Stimulated activated CD4-positive, alpha-beta T cell treated with anti-CD3 and anti-CD28 coated beads, Interleukin-1b, Interleukin-23, amount 100 ng/mL, for 4 hours (primary cell): Measurements from ENCODE around the gene TRIM41.

Experiments used
- DNase-seq, 2 donors: peaks; one replicate each; pipeline ENCODE4 v3.0.0-alpha.2; 2020; ENCODE audit warnings: low read depth in 2 of 2

Gene TRIM41

DNA sequence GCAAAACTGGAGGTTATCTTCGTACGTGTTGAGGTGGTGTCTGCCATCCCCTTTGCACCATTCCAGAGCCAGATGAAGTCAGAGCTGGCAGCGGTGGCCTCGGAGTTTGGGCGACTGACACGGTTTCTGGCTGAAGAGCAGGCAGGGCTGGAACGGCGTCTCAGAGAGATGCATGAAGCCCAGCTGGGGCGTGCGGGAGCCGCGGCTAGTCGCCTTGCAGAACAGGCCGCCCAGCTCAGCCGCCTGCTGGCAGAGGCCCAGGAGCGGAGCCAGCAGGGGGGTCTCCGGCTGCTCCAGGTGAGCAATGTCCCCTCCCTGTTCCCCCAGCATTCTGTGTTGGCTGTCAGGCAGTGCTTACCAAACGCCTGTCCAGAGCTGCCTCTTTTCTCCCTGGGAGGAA, 9.5 kb downstream of the TRIM41 start:
- no peak for DNase-seq

DNA sequence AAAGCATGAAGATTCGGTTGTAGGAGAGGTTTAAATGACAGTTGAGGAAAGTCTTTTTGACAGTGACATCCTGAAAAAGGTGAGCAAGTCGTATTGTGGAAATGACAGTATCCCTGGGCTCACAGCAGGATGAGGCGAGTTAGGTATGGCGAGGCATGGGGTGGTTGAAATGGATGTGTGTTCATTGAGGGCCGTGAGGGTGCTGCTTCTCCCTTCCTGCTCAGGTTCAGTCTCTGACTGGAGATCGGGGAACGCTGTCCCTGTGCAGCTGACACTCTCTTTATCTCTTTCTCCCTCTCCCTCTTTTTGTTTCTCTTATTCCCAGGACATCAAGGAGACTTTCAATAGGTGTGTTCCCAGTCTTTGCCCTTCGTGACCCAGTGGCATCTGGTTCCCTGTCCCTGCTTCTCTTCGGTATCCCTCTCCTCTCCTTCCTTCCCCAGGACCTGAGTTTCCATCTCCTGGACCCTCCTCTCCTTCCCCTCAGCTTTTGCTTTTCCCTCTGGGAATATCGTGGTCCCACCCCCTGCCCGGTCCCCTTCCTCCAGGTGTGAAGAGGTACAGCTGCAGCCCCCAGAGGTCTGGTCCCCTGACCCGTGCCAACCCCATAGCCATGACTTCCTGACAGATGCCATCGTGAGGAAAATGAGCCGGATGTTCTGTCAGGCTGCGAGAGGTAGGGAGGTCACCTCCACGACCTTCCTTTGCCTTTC, 10.2 kb downstream of the TRIM41 start:
- DNase-seq = no peak

DNA sequence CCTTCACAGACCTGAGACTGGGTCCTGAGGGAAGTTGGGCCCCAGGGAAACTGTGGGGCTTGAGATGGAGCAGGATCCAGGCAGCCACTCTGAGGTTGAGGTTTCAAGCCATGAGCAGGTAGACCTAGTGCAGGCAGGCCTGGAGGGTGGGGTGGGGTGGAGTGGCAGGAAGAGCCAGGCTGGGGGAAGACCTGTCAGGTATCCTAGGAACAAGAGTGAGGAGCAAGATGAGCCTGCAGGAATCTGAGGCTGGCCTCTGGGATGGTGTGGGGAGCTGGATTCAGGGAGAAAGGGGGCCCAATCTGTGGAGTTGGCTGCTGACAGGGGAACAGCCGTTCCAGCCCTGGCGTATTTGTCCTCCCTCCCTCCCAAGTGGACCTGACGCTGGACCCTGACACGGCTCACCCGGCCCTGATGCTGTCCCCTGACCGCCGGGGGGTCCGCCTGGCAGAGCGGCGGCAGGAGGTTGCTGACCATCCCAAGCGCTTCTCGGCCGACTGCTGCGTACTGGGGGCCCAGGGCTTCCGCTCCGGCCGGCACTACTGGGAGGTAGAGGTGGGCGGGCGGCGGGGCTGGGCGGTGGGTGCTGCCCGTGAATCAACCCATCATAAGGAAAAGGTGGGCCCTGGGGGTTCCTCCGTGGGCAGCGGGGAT, 10.8 kb downstream of the TRIM41 start:
- no peak for DNase-seq

DNA sequence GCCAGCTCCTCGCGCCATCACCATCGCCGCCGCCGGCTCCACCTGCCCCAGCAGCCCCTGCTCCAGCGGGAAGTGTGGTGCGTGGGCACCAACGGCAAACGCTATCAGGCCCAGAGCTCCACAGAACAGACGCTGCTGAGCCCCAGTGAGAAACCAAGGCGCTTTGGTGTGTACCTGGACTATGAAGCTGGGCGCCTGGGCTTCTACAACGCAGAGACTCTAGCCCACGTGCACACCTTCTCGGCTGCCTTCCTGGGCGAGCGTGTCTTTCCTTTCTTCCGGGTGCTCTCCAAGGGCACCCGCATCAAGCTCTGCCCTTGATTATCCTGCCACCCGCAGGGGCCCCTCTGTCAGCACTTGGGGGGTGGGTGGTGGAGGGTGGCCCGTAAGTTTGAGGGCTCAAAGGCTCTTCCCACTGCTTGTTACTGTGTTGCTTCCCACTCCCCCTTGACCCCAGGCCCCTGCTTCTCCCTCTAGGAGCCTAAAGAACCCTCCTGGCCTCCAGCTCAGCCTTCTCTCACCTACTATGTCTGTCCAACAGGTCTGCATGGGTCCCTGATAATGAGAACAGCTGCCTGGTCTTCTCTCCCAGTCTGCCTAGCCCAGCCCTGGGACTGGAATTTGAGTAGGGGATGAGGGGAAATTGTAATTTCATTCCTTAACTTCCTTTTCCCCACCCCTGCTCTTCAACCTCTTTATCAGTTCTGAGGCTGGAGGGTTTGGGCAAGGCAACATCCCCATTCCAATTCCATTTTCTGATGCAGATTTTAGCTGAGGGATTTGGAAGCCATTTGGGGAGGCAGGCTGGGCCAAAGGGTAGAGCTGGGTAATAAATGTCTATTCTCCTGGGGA, 11.6 kb downstream of the TRIM41 start:
- DNase-seq = no peak

DNA sequence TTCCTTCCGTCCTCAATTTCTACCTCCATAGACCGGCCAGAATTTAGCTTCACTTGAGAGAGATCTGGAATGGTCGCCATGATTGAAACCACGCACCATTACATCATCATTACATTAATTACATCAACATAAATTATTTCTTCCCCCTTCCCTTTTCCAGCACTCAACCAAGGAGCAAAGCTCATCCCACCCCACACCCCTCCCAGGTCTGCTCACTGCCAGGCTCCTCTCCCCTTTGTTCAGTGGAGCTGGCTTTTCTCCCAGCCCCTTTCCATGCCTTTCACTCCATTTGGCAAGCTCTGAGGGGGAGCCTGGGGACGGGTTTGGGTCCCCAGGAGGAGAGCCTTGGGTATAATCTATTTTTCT, 12.2 kb downstream of the TRIM41 start:
- DNase-seq = no peak

DNA sequence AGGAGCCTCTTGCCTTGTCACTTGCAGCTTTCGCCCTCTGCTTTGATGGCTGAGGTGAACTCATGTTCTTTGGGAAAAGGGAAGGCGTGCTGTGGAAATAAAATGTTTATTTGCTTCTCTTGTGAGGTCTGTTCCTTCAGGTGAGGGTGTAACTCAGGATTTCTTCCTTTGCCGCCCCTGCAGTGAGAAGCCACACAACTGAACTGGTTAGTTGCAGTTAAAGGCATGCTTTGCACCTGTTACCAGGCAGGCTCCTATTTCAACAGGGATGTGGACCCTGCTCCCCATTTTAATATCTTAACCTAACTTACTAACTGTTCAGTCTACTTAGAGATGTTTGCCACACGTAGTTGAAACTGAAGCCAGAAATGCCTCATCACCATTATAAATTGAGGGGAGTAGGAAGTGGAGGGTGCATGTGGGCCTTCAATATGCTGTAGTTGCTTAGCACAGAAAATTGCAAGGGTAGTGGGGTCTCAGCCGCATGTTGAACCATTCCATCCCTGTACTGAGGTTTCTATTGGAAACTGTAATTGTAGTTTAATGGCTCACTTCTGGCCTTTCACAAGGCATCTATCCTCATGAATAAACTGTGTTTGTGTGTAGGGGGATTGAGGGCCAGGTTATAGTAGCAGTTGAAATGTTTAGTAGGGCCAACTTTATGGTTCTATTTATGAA, 12.7 kb downstream of the TRIM41 start:
- DNase-seq = no peak

DNA sequence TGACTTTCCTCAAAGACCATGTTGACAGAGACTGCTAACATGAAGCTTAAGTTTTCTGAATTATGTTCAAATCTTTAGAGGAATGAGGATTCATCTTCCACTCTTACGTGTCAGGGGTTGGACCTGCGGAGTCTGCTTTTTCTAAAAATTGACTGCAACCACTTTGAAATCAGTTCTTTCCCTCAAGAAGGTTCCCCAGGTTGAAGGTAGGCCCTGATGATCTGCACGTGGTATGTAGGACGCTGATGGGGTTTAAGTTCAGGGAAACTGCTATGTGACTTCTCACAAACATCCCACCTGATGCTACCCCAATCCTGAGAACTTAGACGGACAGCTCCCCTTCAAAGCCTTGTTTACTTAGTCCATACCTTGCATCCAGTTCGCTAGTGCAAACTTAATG, 13.4 kb downstream of the TRIM41 start:
- no peak for DNase-seq

DNA sequence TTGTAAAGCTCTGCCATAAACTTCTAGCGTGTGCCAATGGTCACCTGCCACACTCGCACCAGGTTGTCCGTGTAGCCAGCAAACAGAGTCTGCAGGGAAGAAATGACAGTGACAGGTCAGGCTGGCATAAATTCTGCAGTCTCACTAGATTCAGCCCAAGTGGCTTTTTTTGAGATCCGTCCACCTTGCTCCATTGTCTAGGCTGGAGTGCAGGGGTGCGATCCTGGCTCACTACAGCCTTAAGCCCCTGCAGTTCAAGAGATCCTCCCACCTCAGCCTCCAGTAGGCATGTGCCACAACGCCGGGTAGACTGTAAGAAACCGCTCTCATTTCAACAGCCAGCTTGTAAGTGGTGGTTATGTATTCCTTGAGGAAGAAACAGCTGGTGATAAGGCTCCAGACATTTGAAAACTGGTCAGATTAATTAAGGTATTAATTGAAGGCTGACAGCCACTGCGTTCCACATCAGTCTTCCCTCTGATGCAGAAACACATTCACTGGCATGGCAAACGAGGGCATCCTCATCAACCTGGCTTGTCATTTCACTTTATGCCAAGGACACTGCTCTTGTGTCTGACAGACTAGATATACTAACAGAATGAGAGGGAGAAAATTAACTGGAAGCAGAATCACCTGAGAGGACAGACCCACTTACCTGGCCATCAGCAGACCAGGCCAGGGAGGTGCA, 14.0 kb downstream of the TRIM41 start:
- DNase-seq = no peak

DNA sequence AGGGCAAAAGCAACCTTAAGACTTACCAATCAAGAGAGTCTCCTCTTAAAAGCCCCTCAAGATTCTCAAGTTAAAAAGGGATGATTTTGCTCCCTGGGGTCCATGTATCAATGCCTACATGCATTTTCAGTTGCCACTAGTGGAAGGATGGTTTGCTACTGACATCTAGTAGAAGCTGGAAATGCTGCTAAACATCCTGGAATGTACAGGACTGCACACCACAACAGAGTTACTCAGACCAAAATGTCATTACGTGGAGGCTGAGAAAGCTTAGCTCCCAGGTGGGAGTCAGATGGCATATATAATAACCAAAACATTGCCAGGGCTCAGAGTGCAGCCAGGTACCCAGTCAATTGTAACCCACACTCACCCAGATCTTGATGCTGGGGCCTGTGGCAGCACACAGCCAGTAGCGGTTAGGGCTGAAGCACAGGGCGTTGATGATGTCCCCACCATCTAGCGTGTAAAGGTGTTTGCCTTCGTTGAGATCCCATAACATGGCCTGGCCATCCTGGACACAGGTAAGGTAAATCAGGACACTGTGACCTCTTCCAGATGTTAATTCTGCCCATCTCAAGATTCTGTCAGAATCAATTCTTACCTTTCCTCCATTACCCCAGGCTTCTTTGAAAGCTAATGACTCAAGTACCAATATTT, 14.8 kb downstream of the TRIM41 start:
- DNase-seq = no peak

DNA sequence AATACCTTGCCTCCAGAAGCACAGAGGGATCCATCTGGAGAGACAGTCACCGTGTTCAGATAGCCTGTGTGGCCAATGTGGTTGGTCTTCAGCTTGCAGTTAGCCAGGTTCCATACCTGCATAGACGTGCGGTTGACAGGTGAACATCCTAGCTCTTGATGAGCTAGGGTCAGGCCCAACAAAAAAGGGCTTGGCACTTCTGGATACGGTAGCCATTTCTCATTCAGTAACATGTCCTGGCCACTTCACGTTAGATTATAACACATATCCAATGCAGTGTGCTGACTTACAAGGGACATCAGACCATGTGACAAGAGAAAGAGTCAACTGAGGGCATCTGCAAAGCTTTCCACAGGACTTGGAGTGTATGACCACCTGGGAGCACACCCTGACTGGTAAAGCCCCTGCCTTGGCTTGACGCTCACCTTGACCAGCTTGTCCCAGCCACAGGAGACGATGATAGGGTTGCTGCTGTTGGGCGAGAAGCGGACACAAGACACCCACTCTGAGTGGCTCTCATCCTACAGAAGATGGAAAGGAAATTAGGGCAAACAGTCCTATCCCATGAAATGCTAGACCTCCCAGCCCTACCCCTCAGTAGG, 16.1 kb downstream of the TRIM41 start:
- DNase-seq = no peak

DNA sequence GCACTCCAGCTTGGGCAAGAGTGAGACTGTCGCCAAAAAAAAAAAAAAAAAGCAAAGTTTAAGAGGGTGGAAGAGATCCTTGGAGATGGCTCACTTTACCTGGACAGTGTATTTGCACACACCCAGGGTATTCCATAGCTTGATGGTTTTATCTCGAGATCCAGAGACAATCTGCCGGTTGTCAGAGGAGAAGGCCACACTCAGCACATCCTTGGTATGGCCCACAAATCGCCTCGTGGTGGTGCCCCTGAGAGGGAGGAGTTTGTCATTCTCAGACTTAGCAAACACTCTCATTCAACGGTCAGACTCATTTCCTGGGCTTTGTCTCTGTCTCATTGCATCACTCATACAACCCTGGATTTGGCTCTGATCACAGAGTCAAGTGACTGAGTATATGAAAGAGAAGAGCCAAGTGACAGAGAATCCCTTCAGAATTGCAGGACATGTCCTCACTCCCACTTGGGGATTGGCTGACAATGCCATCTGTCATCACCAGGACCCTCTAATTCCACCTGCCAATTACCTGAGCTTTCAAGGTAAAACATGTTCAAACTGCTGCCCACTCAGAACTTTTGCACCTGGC, 18.4 kb downstream of the TRIM41 start:
- DNase-seq = peak in 1 of 2 donors; percentile 30

DNA sequence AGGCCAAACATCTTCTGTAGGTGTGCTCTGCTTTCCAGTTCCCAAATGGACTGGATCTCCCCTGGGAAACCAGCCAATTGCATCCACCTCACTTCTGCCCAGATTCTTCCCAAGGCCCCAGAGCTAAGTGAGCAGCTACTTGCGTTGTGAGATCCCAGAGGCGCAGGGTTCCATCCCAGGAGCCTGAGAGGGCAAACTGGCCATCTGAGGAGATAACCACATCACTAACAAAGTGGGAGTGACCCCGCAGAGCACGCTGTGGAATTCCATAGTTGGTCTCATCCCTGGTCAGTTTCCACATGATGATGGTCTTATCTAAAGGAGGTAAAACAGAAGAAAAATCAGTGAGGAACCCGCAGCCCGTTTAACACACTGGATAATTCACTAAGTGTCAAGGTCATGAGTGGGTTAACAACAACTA, 19.0 kb downstream of the TRIM41 start:
- DNase-seq = no peak

DNA sequence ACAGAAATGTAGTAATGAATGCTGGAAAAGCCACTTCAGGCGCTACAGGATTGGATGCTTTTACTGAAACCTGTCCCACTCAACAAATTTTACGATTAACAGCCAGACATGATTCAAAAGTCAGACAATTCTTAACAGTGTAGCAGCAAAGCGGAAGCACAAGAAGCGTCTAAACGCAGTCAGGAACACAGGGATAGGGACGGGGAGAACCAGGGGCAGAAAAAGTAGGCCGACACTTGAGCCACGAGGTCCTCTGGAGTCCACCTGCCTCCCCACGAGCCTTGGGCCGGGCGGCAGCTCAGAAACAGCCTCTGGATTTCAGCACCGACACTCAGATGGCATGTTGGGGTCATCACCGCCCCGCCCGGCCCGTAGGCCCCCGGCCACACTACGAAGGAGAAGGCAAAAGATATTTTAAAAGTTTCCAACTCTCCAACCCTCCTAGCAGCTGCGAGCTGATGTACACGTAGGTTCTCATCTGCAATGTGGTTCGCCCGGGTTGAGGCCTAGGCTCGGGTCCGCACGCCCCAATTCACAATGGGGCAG, 20.0 kb downstream of the TRIM41 start:
- no peak for DNase-seq

DNA sequence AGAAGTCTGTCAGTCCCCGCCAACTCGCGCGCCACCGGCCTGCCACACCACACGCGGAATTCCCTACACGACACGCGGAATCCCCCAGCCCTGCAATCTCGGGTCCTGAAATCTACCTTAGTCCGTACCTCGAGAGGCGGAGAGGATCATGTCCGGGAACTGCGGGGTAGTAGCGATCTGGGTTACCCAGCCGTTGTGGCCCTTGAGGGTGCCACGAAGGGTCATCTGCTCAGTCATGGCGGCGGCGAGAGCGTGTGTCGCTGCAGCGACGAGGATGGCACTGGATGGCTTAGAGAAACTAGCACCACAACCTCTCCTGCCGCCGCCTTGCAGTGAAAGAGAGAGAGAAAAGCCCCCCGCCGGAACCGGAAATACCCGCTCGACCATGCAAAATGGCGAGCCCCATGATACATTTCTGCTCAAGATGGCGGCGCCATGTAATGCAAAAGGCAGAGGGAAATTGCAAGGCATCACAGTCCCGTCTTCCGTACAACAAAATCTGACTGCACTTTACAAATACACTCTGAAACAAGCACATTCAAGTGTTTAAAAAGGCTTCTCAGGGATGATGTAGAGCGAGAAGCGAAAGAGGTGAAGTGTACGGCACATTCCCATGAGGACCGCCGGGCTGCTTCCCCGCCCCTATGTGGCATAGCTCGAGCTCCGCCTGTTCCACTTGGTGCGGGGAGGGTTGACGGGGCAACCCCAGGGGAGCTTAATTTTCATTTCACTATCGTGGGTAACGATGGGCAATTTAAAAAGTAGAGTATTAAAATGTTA, 20.7 kb downstream of the TRIM41 start, which contains the start of gene RACK1:
Gene RACK1, minus strand, starts transcription at position 343 of the 780 bp plus-strand sequence. Its CDS starts 106 bp downstream, at position 237.
- DNase-seq = peak; percentile 77 to 83

DNA sequence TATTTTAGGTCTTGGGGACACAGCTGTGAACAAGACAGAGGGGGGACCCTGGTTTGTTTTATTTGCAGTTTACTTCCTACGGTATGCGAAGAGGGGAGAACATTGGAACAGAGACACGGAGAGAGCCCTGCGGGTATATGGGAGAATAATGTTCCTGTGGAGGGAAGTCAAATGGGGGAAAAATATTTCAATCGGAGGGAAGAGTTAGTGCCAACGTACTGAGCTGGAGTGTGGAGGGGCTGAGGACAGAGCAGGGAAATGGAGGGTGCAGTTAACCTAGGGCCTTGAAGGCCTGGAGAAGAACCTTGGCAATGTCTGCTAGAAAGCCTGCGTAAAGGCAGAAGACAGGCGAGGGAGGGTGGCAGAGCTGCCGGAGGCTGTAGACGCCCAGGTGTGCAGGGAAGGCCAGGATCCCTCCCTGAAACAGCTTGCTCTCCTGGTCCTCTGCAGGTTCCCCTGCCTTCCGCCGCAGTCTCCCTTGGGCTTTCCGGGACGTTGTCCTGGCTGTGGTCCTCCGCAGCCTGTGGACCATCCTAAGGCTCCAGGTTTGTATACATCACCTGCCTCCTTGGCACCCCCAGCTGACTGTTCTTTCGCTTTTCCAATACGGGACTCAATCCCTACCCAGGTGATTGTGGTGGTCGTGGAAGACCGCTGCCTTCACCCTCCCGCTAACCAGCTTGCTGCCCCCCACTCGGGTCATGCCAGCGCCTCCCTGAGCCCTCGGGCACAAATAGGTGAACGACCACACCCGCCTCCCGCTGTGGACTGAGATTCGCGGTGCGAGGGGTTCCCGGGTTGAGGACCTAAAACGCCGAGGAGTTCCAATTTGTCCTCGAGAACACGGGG, 22.6 kb downstream of the TRIM41 start:
- DNase-seq = no peak

DNA sequence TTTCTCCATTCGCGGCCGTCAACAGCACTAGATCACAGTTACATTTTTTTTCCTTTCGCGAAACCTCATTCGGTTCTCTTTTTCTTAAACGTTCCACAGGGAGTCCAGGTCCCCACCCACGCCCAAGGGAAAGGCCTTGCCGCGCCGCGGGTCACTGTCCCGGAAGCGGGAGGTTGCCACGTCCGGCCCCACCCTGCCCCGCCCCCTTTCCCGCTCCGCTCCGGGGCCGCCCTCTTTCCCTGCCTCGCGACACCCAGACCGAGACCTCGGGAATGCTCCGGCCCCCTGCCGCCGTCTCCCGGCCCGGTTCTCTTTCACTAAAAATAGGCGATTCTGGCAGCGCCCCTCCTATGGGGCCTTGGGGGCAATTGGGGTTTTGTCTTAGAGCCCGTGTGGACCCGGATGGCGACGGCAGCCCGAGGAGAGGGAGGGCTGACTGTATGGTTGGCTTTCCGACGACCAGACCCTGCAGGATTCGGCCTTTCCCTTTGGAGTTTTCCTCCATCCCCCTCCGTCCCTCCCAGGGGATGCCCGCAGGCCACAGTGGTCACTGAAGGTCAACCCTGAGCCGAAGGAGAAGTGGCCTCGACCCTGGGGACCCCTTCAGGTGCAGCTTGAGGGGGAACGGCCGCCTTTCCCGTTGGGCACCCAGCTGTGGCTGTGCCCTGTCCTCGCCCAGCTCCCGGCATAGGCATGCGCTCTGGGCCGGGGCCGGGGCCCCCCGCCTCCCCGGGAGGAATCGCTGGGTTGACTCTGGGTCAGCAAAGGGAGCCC, 23.4 kb downstream of the TRIM41 start:
- peak; percentile 52 to 73 for DNase-seq

DNA sequence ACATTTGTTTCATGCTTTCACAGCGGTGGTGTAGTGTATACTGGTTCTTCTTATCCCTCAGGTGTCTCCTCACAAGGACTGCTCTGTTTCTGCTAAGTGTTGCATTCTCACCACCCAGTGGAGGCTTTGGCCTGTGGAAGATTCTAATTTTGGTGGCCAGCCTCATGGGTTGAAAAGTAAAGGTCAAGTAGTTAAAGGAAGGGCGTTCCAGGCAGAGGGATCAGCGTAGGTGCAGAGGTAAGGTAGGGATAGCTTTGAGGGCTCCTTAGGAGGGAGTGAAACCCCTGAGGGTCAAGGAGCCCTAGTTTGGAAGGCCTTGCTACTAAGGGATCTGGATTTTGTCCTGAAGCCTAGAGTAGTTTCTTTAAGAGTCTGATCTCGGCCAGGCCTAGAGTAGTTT, 25.2 kb downstream of the TRIM41 start:
- no peak for DNase-seq
